HG03139 (cell line): ENCODE results near the gene TDRD5.

Experiments used
- ATAC-seq: cut with Tn5 transposase; IDR thresholded peaks from one replicate; pipeline ENCODE4 v1.9.1; 2021; ENCODE audit not compliant: unreplicated experiment

The TDRD5 gene, protein sequence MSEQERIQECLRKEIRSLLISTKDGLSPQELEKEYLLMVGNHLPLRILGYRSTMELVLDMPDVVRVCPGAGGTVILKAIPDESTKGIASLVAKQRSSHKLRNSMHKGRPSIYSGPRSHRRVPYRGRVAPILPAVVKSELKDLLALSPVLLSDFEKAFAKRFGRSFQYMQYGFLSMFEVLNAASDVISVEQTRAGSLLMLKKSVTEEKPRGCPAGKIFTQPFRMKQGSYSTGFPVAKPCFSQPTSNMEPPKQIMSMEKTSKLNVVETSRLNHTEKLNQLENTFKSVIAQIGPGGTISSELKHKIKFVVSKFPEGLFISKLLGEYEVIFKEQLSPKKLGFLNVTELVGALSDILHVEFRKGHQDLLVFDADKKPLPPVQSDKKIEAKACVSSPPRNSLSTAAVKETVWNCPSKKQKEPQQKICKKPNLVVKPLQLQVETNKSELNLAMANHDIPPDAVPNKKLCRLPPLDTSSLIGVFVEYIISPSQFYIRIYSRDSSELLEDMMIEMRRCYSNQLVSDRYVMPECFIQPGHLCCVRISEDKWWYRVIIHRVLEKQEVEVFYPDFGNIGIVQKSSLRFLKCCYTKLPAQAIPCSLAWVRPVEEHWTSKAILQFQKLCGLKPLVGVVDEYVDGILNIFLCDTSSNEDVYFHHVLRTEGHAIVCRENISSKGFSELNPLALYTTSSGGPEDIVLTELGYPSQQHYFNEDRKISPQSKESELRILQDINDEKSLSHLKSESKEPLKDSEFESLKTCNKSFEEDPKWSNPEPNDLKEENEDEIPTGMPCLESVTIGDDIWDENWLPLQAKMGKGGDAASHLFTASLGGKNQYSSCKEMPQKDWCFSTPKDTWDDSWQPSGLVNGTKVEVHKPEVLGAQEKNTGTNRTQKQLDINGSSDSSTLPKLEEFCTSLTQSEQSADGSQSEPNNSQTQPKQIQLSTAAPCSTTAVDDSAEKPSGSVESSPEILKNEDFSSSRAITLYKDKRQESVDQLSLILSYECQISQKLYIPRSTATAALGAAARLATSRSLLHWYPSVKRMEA

DNA sequence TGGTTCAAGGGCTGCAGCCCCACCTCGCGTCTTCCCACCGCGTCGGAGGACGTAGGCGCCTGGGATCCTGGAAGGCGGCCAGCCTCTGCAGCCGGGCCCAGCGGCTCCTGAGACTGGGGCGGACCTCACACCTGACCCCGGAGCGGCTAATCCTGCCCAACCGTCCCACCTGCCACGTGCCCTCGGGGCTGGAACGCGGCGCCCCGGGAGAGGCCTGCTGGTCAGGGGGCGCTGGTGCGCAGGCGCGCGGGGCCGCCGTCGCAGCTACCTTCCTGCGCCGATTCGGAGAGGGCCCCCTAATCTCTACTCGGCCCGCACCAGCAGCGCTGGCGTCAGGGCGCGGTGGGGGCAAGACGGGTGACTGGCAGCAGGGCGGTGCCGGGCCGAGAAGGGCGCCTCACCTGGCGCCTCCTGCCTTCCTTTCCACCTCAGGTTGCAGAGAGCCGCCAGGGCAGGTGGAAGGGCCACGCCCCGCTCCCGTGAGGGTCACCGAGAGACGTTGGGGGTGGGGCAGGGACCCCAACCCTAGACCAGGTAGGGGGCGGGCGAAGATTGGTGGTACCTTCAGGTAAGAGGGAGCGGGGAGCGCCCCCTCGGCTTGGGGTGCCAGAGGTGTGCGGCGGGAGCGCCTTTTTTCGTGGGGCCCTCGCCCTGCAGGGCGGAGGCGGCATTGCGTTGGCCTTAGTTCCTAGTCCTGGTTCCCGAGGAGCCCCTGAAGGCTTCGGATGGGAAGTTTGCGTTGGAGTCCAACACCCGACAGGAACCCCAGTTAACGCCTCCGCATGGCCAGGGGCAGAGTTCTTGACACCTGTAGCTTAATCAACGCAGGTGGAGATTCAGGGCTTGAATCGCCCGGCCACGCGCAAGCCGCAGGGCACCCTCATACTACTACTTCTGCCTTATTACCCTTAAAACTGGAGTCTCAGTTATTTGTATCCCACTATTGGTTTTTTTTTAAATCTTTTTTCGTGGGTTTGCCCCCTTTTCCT, at the start of gene TDRD5:
Gene TDRD5 (plus strand): TSS at position 241 of the 989 bp plus-strand sequence. CDS start 784 bp downstream, outside the sequence.
- ATAC-seq = no peak

DNA sequence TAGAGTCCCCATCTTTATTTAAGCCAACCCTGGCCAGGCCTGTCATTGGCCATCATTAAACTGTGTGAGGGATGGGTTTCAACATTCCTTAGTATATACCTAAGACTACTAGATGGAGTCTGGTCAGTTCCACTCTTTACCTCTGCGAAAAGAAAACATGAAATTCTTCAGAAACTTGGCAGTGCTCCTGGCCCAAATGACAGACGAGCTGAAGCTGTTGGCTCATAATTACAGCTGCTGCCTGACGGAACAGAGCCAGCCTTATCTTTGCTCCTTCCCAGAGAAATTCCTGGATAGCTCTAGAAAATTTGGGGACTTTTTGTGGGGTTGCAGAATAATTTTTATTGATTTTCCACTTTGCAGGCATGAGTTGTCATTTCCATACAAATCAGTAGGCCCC, 46.3 kb upstream of the TDRD5 start:
- no peak for ATAC-seq

DNA sequence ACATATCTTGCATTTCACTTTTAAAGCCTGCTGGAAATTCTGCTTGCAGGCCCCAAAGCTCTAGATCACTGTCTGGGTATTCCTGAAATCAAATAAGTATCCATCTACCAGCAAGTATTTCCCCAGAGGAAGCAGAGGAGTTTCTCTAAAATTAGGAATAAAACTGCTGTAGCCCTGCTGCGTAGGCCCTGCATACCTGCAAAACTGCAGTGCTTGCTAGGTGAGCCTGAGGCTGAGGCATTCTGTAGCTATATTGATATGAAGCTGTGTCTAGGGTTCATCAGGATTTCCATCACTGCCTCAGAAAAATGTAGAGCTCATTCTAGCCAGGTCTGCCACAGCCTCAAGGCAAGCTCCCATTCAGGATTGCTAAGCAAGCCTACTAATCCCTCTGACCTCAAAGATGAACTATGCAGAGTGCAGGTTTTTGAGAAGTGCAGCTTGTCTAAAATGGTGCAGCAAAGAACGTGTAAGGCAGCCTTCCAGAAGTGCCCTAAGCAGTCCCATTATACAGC, 44.6 kb upstream of the TDRD5 start:
- ATAC-seq = no peak

DNA sequence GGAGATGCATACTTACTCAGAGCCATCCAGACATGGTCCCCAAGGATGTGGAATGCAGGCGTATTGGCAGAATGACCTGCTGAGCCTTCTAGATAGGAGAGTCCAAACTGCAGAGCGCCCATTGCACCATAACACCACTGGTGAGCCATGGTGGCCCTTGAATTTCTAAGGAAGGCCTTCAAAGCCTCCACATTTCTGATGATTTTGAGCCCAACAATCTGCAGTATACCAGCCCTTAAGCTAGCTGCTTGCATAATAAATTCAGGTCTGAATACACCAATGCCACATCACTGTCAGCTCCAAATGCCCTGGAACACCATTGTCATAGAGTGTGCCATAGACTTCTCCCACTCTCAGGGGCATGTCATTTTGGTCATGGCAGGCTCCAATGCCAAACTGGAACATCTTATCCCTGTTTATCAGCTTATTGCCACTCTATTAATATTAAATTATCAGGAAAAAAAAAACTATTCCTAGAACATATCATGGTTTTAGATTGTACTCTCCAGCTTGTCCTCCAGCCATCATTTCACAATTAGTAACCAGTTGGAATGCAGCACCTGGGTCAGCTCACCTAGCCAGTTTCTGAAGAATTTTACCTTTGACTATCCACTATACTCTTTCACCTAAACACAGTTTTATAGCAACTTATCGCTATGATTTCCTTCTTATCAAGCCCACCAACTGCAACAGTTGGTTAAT, 42.8 kb upstream of the TDRD5 start:
- ATAC-seq = no peak

DNA sequence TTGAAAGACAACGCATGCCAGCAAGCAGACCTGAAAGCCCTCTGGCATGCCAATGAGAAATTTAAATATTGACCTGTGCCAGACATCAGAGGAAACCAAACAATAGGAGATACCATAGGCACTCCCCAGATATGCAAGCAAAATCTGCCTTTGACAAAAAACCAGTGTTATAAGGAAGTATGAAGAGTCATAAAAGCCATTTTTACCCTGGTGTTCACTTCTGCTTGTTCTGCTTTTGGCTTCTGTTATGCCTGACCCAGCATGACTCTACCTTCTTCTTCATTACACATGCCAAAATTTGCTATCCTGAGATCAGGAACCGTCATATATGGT, 42.3 kb upstream of the TDRD5 start:
- no peak for ATAC-seq

DNA sequence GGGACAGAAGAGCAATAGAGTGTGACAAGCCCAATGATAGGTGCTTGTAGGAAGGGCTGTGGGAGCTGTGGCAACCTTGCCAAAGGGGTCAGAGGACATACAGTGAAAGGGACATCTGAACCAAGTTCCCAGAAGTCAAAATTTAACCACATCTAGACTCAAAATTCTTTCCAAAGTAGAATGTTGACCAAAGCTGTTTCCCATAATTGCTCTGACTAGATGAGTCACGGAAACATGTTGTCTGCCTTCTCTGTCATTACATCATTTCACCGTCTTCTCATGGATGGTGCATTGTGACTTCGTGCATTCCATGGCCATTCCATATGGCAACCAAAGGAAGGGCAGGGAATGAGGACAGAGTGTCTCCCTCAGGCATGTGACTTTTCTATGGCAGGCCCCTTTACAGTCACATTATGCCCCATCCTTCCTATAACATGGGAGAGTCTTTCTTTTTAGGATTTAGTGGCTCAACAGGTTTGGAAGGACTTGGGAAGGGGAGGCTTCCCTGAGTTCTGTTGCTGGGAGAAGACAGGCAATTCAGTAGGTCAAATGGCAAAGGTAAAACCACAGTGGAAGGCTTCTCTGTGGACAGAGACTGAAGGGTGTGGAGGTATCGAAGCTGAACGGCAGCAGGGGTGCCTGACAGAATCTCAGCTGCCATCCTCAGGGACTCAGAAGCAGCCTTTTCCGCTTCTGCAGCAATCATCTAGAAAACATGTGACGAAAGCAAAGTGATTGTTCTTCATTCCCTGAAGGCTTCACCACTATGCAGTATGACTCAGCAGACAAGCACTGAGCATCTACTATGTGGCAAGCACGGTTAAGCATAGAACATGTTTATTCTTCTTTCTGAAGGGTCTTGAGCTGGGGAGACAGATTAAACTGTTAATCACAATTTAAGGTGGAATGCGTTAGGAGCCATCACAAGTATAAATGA, 40.6 kb upstream of the TDRD5 start:
- no peak for ATAC-seq

DNA sequence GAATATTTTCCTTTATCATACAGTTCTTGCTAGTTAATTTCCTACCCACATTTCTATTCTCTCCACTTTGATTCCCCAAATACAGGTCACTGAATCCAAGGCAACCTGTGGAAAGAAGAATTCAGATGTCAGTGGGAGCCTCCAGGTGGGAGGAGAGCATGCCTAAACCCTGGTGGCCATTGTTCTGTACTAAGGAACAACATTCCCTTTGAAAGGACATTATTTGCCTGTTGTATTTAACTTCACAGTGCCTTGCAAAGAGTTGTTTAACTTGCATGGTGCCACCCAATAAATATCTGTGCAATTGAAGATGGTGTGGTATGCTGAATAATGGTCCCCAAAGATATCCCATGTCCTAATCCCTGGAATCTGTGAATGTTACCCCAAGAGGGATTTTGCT, 37.2 kb upstream of the TDRD5 start:
- ATAC-seq = no peak

DNA sequence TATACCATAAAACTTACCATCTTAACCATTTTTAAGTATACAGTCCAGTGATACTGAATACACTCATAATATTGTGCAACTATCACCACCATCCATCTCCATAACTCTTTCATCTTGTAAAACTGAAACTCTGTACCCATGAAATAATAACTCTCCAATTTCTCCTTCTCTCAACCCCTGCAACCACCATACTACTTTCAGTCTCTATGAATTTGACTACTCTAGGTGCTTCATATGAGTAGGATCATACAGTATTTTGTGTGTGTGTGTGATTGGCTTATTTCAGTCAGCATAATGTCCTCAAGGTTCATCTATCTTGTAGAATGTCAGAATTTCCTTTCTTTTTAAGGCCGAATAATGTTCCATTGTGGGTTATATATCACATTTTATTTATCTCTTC, 33.6 kb upstream of the TDRD5 start:
- no peak for ATAC-seq

DNA sequence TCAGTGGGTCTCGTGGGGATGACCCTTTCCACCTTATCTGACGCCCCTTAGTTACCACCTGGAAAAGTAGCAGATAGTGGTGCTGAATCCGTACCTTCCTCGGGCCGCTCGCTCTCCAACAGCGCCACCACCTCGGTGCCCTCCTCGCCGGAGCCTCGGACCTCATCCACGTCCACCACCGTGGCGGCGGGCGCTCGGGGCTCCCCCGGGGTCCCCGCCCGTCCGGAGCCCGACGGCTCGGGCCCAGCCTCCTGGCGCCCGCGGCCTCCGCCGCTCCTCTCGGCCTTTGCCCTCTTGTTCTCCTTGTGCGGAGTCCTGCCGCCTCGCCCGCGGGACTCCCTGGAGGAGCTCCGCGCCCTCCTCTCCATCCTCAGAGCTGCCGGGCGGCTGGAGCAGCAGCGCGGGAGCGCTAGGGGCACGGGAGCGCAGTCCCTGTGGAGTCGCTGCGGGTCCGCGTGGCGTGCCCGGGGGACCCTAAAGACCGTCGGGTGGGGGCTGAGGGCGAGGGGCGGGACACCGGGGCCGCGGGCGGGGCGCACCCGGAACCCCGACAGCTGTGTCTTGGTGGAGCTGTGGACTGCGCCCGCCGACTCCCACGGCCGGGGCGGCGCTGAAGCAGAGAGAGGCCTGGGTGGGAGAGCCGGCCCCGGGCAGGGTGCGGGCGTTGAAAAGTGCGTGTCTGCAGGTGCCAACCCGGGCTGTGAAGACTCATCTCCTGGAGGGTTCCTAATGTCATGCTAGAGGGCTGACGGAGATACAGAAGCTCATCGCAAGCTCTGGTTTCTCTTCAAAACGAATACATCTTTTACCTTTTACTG, 15.9 kb upstream of the TDRD5 start, which contains the start of gene NPHS2:
Gene NPHS2 (minus strand): TSS at position 452 of the 818 bp plus-strand sequence. CDS start 84 bp downstream, at position 368.
- ATAC-seq = no peak

DNA sequence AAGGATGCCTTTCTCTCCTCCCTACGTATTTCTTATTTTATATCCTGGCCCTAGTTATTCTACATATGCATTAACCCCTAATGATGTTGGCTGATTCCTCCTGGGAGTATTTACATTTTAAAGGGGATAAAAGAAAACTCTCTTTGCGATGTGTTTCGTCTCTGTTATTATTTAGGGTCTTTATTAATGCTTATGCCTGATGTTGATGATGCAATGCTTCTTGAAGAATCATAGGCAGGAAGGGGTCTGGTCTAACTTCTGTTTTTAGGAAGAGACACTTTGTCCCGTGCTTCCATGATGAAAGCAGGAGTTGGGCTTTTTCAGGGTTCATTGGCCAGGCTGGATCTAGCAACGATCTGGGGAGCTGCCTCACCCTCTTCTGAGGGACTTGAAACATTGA, 15.1 kb upstream of the TDRD5 start:
- no peak for ATAC-seq

DNA sequence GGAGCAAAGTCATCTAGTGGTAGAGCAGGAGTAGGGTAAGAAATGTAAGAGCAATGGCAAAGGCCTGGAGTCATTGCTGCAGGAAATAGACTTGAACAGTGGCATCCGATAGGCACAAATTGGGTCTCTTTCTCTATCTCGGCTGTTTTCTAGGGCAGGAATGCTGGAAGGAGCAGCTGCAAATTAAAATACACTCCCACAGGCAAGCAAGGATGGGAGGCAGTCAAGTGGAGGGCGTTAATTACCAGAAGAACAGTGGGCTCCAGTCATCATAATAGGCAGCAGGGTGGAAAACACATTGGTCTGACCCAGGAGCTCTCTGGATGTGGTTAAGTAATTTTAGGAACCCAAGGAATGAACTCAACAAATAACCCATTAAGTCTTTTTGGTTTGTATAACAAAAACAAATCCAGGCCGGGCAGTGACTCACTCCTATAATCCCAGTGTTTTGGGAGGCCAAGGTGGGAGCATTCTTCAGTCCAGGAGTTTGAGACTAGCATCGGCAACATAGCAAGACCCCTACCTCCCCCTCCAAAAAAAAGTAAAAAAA, 7.8 kb upstream of the TDRD5 start:
- no peak for ATAC-seq

DNA sequence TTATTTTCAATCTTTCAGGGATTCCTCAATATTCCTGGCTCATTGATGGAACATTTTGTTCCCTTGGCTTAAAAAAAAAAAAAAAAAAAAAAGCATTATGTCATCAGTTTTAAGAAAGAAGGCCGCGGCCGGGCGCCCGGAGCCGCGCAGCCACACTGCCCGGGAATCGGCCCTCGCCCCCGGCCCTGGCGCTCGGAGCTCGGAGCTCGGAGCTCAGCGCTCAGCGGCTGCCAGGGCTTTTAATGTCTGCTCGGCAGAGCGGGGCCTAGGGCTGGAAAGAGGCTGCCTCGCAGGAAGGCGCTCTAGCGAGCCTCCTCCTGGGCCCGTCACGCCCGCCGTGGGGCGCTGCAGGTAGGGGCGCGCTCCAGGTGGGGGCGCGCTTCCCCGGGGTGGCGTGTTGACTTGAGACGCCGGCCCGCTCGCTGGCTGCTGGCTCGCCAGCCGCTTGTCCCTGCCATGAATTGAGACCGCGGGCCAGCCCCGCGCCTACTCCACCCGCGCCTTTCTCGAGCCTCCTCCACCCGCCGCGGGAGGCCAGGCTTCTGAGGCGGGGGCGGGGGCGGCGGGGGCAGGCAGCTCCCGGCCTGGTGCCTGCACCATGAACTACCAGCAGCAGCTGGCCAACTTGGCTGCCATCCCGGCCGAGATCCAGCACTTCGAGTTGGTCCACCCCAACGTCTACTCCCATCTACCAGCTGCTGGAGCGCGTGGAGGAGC, 5.4 kb upstream of the TDRD5 start:
- ATAC-seq = no peak

DNA sequence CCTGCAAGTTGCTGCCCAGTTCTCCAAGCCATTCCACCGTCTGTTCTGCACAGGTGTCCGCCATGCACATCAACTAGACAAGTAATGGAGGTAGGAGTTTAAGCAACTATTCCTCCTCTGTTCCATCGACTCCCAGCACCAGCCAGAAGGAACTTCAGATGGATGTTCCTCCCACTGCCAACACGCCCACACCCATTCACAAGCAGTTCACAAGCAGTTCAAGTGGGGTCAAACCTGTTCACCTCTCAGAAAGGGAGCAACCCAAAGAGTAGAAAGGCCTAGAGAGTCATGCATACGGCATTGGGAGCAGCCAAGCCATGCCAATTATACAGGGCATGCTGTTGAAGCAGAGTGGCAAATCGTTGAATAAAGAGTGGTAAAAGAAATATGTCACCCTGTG, 4.3 kb upstream of the TDRD5 start:
- no peak for ATAC-seq

DNA sequence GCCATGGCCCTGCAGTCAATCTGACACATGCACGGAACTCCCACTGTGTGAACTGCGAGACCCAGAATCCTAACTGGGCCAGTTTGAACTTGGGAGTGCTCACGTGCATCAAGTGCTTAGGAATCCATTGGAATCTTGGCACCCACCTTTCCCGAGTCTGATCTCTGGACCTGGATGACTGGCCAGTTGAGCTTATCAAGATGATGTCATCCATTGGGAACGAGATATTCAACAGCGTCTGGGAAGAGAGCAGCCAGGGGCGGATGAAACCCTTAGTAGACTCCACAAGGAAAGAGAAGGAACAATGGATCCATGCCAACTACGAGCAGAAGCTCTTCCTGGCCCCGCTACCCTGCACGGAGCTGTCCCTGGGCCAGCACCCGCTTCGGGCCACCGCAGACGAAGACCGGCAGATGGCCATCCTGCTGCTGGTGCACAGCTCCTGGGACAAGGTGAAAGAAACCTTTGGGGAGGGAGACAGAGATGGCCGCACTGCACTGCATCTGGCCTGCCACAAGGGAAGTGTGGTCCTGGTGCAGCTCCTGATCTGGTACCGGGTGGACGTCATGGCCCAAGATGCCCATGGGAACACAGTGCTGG, 3.1 kb upstream of the TDRD5 start:
- no peak for ATAC-seq

DNA sequence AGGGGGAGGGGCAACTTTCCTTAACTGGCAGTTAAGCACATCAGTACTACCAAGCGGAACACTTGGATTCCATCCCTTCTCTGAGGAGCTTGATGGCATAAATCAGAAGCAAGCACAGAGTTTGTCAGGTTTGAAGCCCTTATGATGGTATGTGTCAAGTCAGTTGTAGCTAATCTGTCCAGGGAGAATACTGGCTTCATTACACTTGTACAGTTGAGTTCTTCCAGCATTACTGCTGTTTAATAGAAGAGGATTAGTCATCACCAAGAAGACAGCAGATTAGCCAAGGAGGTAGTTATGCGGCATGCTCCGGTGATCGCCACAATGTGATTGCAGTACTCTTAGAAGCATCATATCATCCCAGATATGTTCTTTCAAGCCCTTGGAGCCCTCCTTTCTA, 2.1 kb upstream of the TDRD5 start:
- ATAC-seq = no peak

DNA sequence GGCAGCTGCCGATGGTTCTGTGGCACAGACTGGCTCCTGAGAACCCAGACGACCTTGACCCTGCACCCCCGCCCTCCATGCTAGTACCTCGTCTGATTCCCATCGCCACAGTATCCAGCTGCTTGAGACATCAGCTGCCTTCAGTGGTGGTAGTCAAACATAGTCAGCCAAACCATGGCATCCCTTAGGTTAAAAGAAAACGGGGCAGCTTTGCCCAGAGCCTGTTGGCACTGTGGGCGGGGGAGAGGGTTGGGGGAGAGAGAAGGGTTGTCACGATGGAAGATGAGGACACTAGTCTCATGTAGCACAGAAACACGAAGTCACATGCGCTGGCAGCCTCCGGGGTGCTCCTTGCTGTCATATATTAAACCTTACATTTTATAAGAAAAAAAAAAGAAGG, 961 bp upstream of the TDRD5 start:
- no peak for ATAC-seq

DNA sequence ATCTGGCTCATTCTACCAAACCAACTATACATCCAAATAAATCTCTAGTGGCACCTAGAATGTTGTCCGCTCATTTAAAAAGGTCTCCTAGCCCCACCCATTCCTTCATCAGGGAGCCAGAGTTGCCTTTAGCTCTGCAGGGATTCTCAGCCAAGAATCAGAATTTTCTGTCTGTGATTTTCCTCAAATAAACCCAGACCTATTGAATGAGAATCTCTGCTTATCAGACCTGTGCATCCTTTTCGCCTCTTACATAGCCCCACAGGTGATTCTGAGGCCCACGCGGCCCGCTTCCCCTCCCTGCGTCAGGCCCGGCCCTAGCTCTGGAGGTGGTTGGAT, 410 bp upstream of the TDRD5 start:
- ATAC-seq = no peak
